Activated T-helper 17 cell treated with anti-CD3 and anti-CD28 coated beads, Interleukin-2, amount 50 U/mL, for 72 hours (primary cell): ENCODE data around the gene ITPK1. TPM values are rescaled to one million over a fixed set of nuclear protein-coding genes. Genes with fewer than 3 reads are reported as not detected.

Experiments
- ATAC-seq: fragments of 150-1000 bp; cut with Tn5 transposase; replicated peaks from 2 replicates; pipeline ENCODE4 v1.10.0; 2021; ENCODE audit warnings: mild to moderate bottlenecking, moderate library complexity
- H3K27ac Mint-ChIP-seq: one replicate; pipeline ENCODE4 v1.8.0; 2022; ENCODE audit warnings: mixed read lengths
- H3K27me3 Mint-ChIP-seq: one replicate; pipeline ENCODE4 v1.8.0; 2022; ENCODE audit warnings: mixed read lengths
- H3K36me3 Mint-ChIP-seq: one replicate; pipeline ENCODE4 v1.8.0; 2022; ENCODE audit warnings: low read depth, mild to moderate bottlenecking, mixed read lengths
- H3K4me1 Mint-ChIP-seq: one replicate; pipeline ENCODE4 v1.8.0; 2022; ENCODE audit warnings: mixed read lengths
- H3K4me3 Mint-ChIP-seq: one replicate; pipeline ENCODE4 v1.8.0; 2022; ENCODE audit warnings: mild to moderate bottlenecking, mixed read lengths
- H3K9me3 Mint-ChIP-seq: one replicate; pipeline ENCODE4 v1.8.0; 2022; ENCODE audit warnings: mixed read lengths
- total RNA-seq, 2 donors: library from RNA; stranded (reverse); gene quantifications; one replicate each; pipeline ENCODE4 v1.2.3, GENCODE V29; 2022

The ITPK1 gene
- total RNA-seq, 2 donors from 2014 or later = 32.1 to 48.9 TPM

GRCh38 chr14:92970271-92970670, 145.5 kb downstream of the ITPK1 start:
- no peak overlapping the region for H3K4me3 Mint-ChIP-seq
- no peak for ATAC-seq

GRCh38 chr14:92969871-92970270, 145.9 kb downstream of the ITPK1 start:
- H3K27me3 Mint-ChIP-seq = no peaks in the 10 kb centered on the region
- no peak overlapping the region for H3K4me3 Mint-ChIP-seq
- H3K9me3 Mint-ChIP-seq = peaks cover 5% of the 10 kb centered on the region
- peaks cover 4% of the 10 kb centered on the region for H3K4me1 Mint-ChIP-seq
- no peak for ATAC-seq
- H3K27ac Mint-ChIP-seq = no peak overlapping the region
- H3K36me3 Mint-ChIP-seq = no peaks in the 10 kb centered on the region

More at GRCh38 chr14:92970271-92970670, 145.5 kb downstream of the ITPK1 start:
- Mint-ChIP-seq H3K27me3 (no peaks in the 10 kb centered on the region), H3K36me3 (no peaks in the 10 kb centered on the region), H3K9me3 (peaks cover 5% of the 10 kb centered on the region), H3K27ac (no peak overlapping the region), H3K4me1 (peaks cover 4% of the 10 kb centered on the region)

GRCh38 chr14:92969430-92969829, 146.3 kb downstream of the ITPK1 start:
- Mint-ChIP-seq H3K27ac (no peak overlapping the region), H3K27me3 (no peaks in the 10 kb centered on the region), H3K4me1 (peaks cover 4% of the 10 kb centered on the region), H3K9me3 (peaks cover 5% of the 10 kb centered on the region), H3K4me3 (no peak overlapping the region), H3K36me3 (no peaks in the 10 kb centered on the region)
- ATAC-seq = no peak

- H3K4me3 Mint-ChIP-seq = no peak overlapping the region
- H3K27me3 Mint-ChIP-seq = no peaks in the 10 kb centered on the region
Observed at GRCh38 chr14:92968291-92969020, 147.3 kb downstream of the ITPK1 start.

GRCh38 chr14:92967346-92967926, 148.3 kb downstream of the ITPK1 start:
- H3K27ac Mint-ChIP-seq = no peak overlapping the region

More at GRCh38 chr14:92968291-92969020, 147.3 kb downstream of the ITPK1 start:
- ATAC-seq = no peak
- no peaks in the 10 kb centered on the region for H3K36me3 Mint-ChIP-seq
- H3K4me1 Mint-ChIP-seq = peaks cover 4% of the 10 kb centered on the region
- peaks cover 5% of the 10 kb centered on the region for H3K9me3 Mint-ChIP-seq
- no peak overlapping the region for H3K27ac Mint-ChIP-seq

GRCh38 chr14:92965281-92965680, 150.4 kb downstream of the ITPK1 start:
- Mint-ChIP-seq H3K4me3 (no peak overlapping the region), H3K4me1 (no peaks in the 10 kb centered on the region), H3K27ac (peak overlapping the region; percentile 34), H3K27me3 (no peaks in the 10 kb centered on the region), H3K36me3 (no peaks in the 10 kb centered on the region), H3K9me3 (peaks cover 5% of the 10 kb centered on the region)
- ATAC-seq = no peak

More at GRCh38 chr14:92967346-92967926, 148.3 kb downstream of the ITPK1 start:
- H3K4me1 Mint-ChIP-seq = peaks cover 4% of the 10 kb centered on the region
- H3K27me3 Mint-ChIP-seq = no peaks in the 10 kb centered on the region
- peaks cover 5% of the 10 kb centered on the region for H3K9me3 Mint-ChIP-seq
- H3K36me3 Mint-ChIP-seq = no peaks in the 10 kb centered on the region
- ATAC-seq = no peak
- no peak overlapping the region for H3K4me3 Mint-ChIP-seq

GRCh38 chr14:92964124-92965109, 151.3 kb downstream of the ITPK1 start:
- Mint-ChIP-seq H3K4me1 (no peaks in the 10 kb centered on the region), H3K36me3 (no peaks in the 10 kb centered on the region), H3K27ac (peak overlapping the region; percentile 38), H3K4me3 (no peak overlapping the region), H3K27me3 (no peaks in the 10 kb centered on the region), H3K9me3 (peaks cover 5% of the 10 kb centered on the region)
- ATAC-seq = no peak

GRCh38 chr14:92963301-92964123, 152.2 kb downstream of the ITPK1 start:
- no peak overlapping the region for H3K4me3 Mint-ChIP-seq
- no peaks in the 10 kb centered on the region for H3K4me1 Mint-ChIP-seq
- no peaks in the 10 kb centered on the region for H3K27me3 Mint-ChIP-seq
- H3K36me3 Mint-ChIP-seq = no peaks in the 10 kb centered on the region
- no peak for ATAC-seq
- H3K9me3 Mint-ChIP-seq = peaks cover 5% of the 10 kb centered on the region
- H3K27ac Mint-ChIP-seq = peak overlapping the region; percentile 38

- Mint-ChIP-seq H3K27ac (no peak overlapping the region), H3K27me3 (no peaks in the 10 kb centered on the region), H3K4me3 (no peak overlapping the region), H3K4me1 (no peaks in the 10 kb centered on the region), H3K36me3 (no peaks in the 10 kb centered on the region), H3K9me3 (peaks cover 4% of the 10 kb centered on the region)
- no peak for ATAC-seq
Observed at GRCh38 chr14:92962831-92963095, 153.0 kb downstream of the ITPK1 start.

GRCh38 chr14:92962031-92962830, 153.5 kb downstream of the ITPK1 start:
- Mint-ChIP-seq H3K27me3 (no peaks in the 10 kb centered on the region), H3K9me3 (no peaks in the 10 kb centered on the region), H3K36me3 (no peaks in the 10 kb centered on the region), H3K4me1 (no peaks in the 10 kb centered on the region), H3K4me3 (no peak overlapping the region), H3K27ac (no peak overlapping the region)
- no peak for ATAC-seq

- H3K27me3 Mint-ChIP-seq = no peaks in the 10 kb centered on the region
- ATAC-seq = no peak
- H3K36me3 Mint-ChIP-seq = peaks cover 4% of the 10 kb centered on the region
- no peak overlapping the region for H3K4me3 Mint-ChIP-seq
- H3K9me3 Mint-ChIP-seq = no peaks in the 10 kb centered on the region
- H3K4me1 Mint-ChIP-seq = no peaks in the 10 kb centered on the region
- no peak overlapping the region for H3K27ac Mint-ChIP-seq
Observed at GRCh38 chr14:92961567-92961855, 154.2 kb downstream of the ITPK1 start.

GRCh38 chr14:92960706-92961566, 154.8 kb downstream of the ITPK1 start:
- no peaks in the 10 kb centered on the region for H3K4me1 Mint-ChIP-seq
- H3K36me3 Mint-ChIP-seq = peaks cover 9% of the 10 kb centered on the region
- H3K9me3 Mint-ChIP-seq = no peaks in the 10 kb centered on the region
- no peak overlapping the region for H3K27ac Mint-ChIP-seq
- H3K27me3 Mint-ChIP-seq = no peaks in the 10 kb centered on the region
- ATAC-seq = no peak
- no peak overlapping the region for H3K4me3 Mint-ChIP-seq
